DND-41 (cell line): ENCODE results near the gene TRAIP.

Experiments
- EZH2 ChIP-seq: IDR thresholded peaks from 3 replicates; pipeline ENCODE4 v1.6.1; 2012; ENCODE audit warnings: borderline replicate concordance, low read depth, mild to moderate bottlenecking, moderate library complexity, low read length, inconsistent platforms; ENCODE audit not compliant: severe bottlenecking
- TF ChIP-seq, protein P1 (sequence below): IDR thresholded peaks from 2 replicates; pipeline ENCODE4 v1.5.1; 2012; ENCODE audit warnings: borderline replicate concordance, low read length, moderate library complexity, mild to moderate bottlenecking; ENCODE audit not compliant: poor library complexity, severe bottlenecking; ENCODE audit errors: extremely low read depth

DNA sequence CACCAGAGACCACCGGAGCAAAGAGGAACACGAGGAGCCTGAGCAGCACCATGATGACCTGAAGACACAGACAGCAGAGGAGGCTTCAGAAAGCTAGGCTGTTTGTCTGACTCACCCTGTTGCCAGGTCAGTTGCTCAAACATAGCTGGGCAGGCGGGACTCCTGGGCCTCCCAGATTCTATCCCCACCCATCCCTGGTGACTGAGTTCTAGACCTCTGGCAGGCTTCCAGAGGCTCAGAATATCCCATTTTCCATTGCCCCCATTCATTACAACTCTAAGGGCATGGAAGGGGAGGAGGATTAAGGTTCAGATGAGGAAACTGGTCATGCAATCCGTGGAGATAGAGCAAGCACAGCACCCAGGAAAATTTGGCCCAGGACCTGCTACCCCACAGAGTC lies 56.6 kb downstream of the TRAIP start, which contains the start of gene CDHR4:
- TF ChIP-seq, protein P1, sequence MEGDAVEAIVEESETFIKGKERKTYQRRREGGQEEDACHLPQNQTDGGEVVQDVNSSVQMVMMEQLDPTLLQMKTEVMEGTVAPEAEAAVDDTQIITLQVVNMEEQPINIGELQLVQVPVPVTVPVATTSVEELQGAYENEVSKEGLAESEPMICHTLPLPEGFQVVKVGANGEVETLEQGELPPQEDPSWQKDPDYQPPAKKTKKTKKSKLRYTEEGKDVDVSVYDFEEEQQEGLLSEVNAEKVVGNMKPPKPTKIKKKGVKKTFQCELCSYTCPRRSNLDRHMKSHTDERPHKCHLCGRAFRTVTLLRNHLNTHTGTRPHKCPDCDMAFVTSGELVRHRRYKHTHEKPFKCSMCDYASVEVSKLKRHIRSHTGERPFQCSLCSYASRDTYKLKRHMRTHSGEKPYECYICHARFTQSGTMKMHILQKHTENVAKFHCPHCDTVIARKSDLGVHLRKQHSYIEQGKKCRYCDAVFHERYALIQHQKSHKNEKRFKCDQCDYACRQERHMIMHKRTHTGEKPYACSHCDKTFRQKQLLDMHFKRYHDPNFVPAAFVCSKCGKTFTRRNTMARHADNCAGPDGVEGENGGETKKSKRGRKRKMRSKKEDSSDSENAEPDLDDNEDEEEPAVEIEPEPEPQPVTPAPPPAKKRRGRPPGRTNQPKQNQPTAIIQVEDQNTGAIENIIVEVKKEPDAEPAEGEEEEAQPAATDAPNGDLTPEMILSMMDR: no peak
- TF ChIP-seq EZH2: no peak
